ENCODE measurements around the gene MEGF11. TPM values are rescaled to one million over a fixed set of nuclear protein-coding genes. Genes with fewer than 3 reads are reported as not detected.

MEGF11 gene
- total RNA-seq, 1 donor from 2014 or later, result not detected

DNA sequence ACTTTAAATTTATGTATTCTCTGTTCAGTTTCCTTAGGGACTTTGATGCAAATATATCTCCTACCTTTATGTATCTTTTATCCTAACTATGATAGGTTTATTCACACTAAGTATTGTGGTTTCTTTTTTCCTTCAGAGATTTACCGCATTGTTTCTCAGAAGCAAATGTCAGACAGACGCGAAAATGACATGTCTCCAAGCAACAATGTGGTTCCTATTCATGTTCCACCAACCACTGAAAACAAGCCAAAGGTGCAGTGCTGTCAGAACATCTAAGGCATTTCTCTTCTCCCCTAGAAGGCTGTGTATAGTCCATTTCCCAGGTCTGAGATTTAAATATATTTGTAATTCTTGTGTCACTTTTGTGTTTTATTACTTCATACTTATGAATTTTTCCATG is 366.0 kb downstream of the MEGF11 start:
- FAIRE-seq (no peak), DNase-seq (ENCODE audit: low read depth) (no peak)
- H3K27me3 ChIP-seq (ENCODE audit: control insufficient read depth, insufficient read depth, low read length), result no peaks in the 10 kb centered on the region
- TF ChIP-seq CTCF (IDR thresholded peaks at IDR 0.05; ENCODE audit: insufficient read depth, low read length, severe bottlenecking), result no peak
- no peak overlapping the region for H3K4me3 ChIP-seq (ENCODE audit: low read depth, low read length)
- H3K36me3 ChIP-seq (ENCODE audit: control insufficient read depth, insufficient read depth, low read length), result peaks cover 6% of the 10 kb centered on the region

- Histone ChIP-seq H3K4me3 (ENCODE audit: low read depth, low read length) (no peak overlapping the region), H3K36me3 (ENCODE audit: control insufficient read depth, insufficient read depth, low read length) (peaks cover 7% of the 10 kb centered on the region), H3K27me3 (ENCODE audit: control insufficient read depth, insufficient read depth, low read length) (no peaks in the 10 kb centered on the region)
- no peak for FAIRE-seq
- no peak for TF ChIP-seq CTCF (IDR thresholded peaks at IDR 0.05; ENCODE audit: insufficient read depth, low read length, severe bottlenecking)
- DNase-seq (ENCODE audit: low read depth), result no peak
Measured at GRCh38 chr15:65885668-65886218, 367.8 kb downstream of the MEGF11 start.

DNA sequence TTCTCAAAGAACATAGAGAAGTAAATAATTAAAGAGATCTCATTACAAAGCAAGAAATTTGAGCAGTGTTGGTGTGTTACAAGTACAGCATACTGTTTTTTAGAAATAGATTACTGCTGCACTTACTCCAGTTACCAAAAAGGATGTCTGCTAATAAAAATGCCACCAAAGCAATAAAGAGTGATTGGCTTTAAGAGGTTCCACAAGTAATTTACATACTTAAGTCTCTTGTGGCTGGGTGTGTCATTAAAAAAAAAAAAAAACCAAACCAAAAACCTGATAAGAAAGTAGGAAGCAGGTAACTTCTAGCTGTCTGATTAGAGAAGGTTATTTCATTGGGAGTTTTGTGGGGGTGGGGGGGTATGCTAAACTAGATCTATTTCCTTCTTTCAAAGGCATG is 369.0 kb downstream of the MEGF11 start:
- peaks cover 7% of the 10 kb centered on the region for H3K36me3 ChIP-seq (ENCODE audit: control insufficient read depth, insufficient read depth, low read length)
- DNase-seq (ENCODE audit: low read depth), result no peak
- H3K4me3 ChIP-seq (ENCODE audit: low read depth, low read length), result no peak overlapping the region
- no peak for TF ChIP-seq CTCF (IDR thresholded peaks at IDR 0.05; ENCODE audit: insufficient read depth, low read length, severe bottlenecking)
- no peaks in the 10 kb centered on the region for H3K27me3 ChIP-seq (ENCODE audit: control insufficient read depth, insufficient read depth, low read length)
- no peak for FAIRE-seq

- Histone ChIP-seq H3K27me3 (ENCODE audit: control insufficient read depth, insufficient read depth, low read length) (no peaks in the 10 kb centered on the region), H3K4me3 (ENCODE audit: low read depth, low read length) (no peak overlapping the region), H3K36me3 (ENCODE audit: control insufficient read depth, insufficient read depth, low read length) (peaks cover 7% of the 10 kb centered on the region)
- FAIRE-seq (no peak), DNase-seq (ENCODE audit: low read depth) (no peak)
- TF ChIP-seq CTCF (IDR thresholded peaks at IDR 0.05; ENCODE audit: insufficient read depth, low read length, severe bottlenecking), result no peak
Measured at GRCh38 chr15:65883571-65883970, 370.0 kb downstream of the MEGF11 start.

GRCh38 chr15:65881766-65882434 is 371.6 kb downstream of the MEGF11 start:
- H3K36me3 ChIP-seq (ENCODE audit: control insufficient read depth, insufficient read depth, low read length), result peaks cover 14% of the 10 kb centered on the region
- no peak overlapping the region for H3K4me3 ChIP-seq (ENCODE audit: low read depth, low read length)
- H3K27me3 ChIP-seq (ENCODE audit: control insufficient read depth, insufficient read depth, low read length), result no peaks in the 10 kb centered on the region
- no peak for TF ChIP-seq CTCF (IDR thresholded peaks at IDR 0.05; ENCODE audit: insufficient read depth, low read length, severe bottlenecking)
- FAIRE-seq (no peak), DNase-seq (ENCODE audit: low read depth) (no peak)

DNA sequence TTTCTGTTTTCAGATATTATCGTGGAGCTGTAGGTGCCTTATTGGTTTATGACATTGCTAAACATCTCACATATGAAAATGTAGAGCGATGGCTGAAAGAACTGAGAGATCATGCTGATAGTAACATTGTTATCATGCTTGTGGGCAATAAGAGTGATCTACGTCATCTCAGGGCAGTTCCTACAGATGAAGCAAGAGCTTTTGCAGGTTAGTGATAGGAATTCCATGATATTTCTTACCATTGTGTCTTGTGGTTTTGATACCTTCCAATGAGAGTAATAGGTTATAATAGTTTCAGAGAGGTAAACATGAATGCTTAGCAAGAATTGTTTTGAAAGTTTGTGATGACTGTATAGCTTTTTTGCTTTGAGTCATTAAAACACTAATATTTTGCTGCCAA is 375.8 kb downstream of the MEGF11 start:
- no peak for FAIRE-seq
- H3K36me3 ChIP-seq (ENCODE audit: control insufficient read depth, insufficient read depth, low read length), result peaks cover 14% of the 10 kb centered on the region

More for the DNA sequence above, 375.8 kb downstream of the MEGF11 start:
- Histone ChIP-seq H3K27me3 (ENCODE audit: control insufficient read depth, insufficient read depth, low read length) (no peaks in the 10 kb centered on the region), H3K4me3 (ENCODE audit: low read depth, low read length) (no peak overlapping the region)
- no peak for TF ChIP-seq CTCF (IDR thresholded peaks at IDR 0.05; ENCODE audit: insufficient read depth, low read length, severe bottlenecking)
- DNase-seq (ENCODE audit: low read depth), result no peak
